GM18909 (cell line): Measurements from ENCODE around the gene ZNF146.
"Not testable (repeated sequence)": the region's sequence is repeated elsewhere in the genome, so short reads cannot be mapped to it uniquely, and the experiment has no call there.

Source experiments
- ATAC-seq: cut with Tn5 transposase; IDR thresholded peaks from one replicate; pipeline ENCODE4 v1.9.1; 2021; ENCODE audit warnings: mild to moderate bottlenecking; ENCODE audit not compliant: unreplicated experiment, poor library complexity

The ZNF146 gene

DNA sequence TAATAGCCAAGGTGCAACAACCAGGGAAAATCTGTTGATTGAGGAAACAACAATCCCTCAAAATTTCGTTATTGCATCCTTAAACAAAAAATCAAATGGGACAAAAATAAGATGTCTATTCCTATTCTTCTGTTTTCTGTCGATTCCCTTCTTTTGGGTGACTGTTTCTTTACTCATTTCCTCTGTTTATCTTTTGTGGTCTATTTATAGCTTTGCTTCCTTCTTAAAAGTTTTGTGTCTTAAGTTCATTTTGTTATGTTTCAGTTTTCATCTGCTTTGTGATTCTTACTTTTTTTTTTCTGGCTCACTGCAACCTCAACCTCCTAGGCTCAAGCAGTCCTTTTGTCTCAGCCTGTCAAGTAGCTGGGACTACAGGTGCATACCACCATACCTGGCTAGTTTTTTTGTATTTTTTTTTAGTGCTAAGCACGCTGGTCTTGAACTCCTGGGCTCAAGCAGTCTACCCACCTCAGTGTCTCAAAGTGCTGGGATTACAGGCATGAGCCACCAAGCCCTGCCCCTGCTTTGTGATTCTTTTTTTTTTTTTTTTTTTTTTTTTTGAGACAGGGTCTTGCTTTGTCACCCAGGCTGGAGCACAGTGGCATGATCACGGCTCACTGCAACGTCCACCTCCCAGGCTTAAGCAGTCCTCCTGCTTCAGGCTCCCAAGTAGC is 10.4 kb downstream of the ZNF146 start:
- ATAC-seq = no peak

DNA sequence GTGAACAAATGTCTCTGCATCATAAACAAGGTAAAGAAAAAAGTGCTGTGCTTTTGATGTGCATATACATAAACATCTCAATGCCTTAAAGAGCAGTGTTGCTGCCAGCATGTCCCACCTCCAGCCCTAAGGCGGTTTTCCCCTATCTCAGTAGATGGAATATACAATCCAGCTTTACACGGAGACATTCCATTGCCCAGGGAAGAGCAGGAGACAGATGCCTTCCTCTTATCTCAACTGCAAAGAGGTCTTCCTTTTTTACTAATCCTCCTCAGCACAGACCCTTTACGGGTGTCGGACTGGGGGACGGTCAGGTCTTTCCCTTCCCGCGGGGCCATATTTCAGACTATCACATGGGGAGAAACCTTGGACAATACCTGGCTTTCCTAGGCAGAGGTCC is 18.7 kb downstream of the ZNF146 start:
- ATAC-seq = not testable (repeated sequence)

DNA sequence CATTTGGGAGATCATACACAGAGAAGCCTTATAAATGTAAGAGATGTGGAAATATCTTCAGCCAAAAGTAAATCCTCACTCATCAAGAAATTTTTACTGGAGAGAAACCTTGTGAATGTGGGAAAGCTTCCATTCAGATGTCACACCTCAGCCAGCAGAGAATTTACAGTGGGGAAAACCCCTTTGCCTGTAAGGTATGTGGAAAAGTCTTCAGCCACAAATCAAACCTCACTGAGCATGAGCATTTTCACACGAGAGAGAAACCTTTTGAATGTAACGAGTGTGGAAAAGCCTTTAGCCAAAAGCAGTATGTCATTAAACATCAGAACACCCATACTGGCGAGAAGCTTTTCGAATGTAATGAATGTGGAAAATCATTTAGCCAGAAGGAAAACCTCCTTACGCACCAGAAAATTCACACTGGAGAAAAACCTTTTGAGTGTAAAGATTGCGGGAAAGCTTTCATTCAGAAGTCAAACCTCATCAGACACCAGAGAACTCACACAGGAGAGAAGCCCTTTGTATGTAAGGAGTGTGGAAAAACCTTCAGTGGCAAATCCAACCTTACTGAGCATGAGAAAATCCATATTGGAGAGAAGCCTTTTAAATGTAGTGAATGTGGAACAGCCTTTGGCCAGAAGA is 21.5 kb downstream of the ZNF146 start:
- no peak for ATAC-seq

DNA sequence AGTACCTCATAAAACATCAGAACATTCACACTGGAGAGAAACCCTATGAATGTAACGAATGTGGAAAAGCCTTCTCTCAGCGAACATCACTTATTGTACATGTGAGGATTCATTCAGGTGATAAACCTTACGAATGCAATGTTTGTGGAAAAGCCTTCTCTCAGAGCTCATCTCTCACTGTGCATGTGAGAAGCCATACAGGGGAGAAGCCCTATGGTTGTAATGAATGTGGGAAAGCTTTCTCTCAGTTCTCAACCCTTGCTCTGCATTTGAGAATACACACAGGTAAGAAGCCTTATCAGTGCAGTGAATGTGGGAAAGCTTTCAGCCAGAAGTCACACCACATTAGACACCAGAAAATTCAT is 22.0 kb downstream of the ZNF146 start:
- ATAC-seq = no peak

DNA sequence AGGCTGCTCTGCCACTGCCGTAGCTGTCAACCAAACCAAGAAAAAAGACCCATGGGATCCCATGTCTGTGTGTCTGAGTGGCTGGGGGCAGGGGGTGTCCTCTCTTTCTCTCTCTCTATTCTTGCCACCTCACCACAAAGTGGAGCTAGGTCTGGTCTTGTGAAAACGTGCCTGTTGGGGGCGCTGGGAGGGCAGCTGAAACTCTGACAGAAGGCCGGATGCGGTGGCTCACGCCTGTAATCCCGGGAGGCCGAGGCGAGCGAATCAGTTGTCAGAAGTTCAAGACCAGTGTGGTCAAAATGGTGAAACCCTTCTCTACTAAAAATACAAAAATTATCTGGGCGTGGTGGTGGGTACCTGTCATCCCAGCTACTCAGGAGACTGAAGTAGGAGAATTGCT is 29.2 kb downstream of the ZNF146 start:
- no peak for ATAC-seq

DNA sequence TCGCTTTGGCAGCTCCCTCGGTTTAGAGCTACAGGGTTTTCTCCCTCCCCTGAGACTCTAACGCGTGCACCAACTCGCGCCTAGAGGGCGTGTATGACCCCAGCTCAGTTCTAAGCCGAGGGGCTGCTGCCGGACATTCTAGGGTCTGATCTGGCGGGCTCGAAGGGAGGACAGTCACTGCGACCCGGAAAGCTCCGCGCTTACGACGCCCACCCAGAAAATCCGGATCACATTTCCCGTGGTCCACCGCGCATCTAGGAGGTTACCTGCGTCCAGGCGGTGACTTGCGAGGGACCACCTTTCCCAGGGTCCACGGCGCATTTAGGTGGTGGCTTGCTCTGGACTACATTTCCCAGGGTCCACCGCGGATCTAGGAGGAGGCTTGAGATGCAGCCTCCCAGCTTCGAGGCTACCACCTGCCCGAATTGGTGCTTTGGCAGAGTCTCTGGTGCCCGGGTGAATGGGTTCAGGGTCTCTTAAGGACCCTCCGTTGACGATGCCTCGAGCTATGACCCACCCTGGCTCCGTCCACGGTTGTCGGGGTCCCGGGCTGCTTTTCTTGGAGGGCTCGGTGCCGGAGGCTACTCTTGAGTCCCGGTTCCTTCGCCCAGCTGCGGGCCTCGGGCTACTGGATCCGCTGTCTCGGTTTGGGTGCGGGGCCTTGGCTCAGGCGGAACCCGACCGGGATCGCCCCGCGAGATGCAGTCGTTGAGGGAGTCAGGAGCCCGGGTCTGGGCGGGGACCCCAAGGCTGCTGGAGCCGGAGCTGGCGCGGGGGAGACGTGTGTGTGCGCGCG is 30.5 kb downstream of the ZNF146 start:
- no peak for ATAC-seq

DNA sequence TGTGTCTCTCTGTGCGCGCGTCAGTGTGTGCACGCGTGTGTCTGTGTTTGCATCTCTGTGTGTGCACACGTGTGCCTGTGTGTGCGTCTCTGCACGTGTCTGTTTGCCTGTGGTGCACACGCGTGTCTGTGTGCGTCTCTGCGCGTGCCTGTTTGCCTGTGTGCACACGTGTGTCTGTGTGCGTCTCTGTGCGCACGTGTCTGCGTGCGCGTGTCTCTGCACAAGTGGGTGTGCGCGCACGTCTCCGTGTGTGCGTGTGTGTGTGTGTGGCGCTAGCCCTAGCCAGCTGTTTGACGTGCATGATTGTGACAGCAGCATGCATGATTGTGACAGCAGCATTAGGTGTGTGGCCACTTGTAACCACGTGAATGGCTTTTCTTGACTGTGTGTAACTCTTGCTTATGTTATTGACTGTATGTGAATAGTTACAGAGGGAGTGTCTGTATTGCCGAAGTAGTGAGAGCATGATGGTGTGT is 31.1 kb downstream of the ZNF146 start:
- no peak for ATAC-seq

DNA sequence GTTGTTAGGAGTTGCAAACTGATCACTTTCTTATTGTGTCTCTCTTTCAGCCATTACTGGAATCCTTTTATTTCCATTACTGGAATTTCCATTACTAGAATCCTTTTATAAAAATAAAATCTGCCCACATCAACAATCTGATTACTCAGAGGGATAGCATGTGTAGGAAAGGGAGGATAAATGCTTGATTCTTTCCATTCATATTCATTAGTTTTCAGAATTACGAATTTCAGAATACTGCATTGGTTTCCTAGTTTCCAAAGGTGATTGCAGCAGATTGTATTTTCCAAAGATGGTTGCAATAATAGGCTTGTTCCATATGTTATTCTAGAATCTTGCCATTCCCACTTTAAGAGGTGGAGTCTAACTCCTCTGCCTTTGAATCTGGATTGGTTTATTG is 37.1 kb downstream of the ZNF146 start:
- no peak for ATAC-seq

DNA sequence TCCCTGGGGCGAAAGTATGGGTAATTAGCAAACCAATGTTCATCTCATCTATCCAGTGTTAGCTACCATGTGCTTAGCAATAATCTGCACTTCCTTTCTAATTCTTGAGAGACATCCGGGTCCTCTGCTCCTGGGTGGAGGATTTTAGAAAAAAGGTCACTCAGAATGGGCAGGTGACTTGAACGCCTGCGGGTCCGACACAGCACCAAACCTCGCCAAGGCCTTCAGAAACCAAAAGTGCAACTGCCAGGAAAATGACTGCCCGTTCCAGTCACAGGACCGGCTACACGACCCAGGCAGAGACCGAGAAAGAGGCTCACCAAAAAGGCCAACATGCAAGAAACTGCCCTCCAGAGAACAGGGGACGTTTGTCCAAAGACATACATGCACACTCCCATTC is 39.9 kb downstream of the ZNF146 start:
- no peak for ATAC-seq

DNA sequence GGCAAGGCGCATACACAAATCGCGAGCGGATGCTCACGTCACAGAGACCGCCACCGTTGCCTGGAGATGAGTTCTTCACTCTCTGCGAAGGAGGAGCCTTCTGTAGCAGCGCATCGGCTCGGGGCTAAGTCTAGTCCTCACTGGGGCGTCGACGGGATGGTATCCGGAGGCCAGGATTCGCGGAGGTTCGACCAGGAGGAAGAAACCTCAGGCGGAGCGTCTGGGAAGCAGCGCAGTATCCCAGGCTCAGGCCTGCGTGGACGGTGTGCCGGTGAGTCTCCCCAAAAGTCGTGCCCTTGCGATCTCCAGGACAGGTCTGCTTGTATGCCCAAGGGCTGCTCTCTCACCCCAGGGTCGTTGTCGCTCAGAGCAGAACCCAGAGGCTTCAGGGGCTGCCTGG is 40.4 kb downstream of the ZNF146 start:
- ATAC-seq = no peak

DNA sequence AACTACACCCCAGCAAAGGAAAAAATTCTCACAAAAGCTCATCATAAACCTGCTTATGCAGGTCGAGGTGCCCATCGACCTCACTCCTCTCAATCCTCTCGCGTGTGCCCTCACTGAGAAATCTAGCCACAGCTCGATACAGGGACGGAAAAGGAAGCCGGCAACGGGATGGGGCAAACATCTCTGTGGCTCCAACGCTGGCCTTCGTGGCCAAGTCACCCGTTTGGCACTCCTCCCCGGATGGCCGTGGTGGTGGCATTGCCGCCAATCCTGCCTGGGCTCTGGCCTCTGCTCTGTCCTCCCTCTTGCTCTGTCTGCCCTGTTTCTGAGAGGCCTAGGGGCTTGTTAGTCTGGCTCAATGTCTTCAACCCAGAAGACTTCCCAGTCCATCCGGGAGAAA is 41.2 kb downstream of the ZNF146 start:
- no peak for ATAC-seq

DNA sequence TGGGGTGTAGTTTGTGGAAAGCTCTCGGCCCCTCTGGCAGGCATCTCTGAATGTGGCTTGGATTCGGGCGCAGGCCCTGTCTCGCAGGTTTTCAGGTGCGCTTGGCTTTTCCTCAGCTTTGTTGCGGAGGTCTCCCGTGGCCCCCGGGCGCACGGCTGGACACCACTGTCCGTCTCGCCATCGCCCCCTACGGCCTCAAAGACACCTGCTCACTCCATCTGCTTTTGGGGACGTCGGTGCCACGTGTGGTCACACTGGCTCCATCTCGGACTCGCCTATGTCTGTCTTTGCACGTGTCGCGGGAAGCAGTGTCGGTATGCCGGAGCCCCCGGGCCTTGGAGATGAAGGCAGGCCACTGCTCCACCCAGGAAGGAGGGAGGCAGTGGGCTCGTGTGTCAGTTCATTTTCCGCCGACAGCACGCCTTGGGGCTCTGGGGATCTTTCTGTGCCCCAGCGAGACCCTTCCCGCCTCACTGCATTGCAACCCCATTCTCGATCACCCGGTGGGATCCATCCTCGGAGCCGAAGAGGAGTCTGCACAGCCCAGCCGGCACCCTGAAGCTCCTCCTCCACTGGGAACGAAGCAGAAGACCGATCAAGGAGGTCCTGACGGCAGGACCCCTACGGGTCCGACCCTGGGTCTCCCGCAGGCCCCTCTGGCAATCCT is 42.1 kb downstream of the ZNF146 start:
- ATAC-seq = no peak

DNA sequence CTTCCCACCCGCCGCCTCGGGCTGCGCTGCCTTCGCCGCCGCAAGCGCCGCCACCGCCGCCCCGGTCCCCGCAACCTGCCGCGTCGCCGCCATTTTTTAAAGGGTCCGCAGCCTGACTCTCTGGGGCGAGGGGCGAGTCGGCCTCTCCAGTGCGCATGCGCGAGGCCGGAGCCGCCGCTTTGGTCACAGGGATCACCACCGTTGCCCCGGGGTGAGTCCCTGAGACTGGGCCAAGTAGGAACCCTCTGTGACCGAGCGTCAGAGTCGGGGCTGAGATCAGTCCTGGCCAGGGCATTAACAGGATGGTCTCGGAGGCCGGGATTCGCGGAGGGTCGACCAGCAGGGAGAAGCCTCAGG is 42.6 kb downstream of the ZNF146 start:
- ATAC-seq = no peak

DNA sequence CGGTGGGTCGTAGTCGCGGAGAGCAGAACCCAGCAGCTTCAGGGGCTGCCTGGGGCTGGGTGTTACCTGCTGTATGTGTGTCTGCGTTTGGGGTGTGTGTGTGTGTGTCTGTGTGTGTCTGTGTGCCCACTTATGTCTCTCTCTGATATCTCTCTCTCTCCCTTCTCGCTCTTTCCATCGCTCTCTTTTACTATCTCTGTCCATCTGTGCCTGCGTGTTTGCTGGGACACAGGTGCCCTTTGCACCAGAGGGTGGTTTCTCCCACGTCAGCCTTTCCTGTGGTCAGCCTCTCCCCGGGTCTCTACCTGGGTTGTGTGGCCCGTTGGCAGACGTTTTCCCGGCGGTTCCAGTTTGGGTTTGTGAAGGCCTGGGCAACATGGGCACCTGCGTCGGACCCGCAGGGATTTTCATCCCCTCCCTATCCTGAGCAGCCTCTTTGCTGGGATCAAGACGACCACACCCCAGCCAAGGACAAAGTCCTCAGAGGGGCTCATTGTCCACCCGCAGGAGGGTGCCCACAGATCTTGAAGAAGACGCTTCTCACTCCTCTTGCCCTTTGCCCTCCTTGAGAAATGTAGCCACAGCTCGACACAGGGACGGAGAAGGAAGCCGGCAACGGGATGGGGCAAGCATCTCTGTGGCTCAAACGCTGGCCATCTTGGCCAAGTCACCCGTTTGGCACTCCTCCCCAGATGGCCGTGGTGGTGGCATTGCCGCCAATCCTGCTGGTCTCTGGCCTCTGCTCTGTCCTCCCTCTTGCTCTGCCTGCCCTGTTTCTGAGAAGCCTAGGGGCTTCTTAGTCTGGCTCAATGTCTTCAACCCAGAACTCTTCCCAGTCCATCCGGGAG is 43.3 kb downstream of the ZNF146 start:
- no peak for ATAC-seq

DNA sequence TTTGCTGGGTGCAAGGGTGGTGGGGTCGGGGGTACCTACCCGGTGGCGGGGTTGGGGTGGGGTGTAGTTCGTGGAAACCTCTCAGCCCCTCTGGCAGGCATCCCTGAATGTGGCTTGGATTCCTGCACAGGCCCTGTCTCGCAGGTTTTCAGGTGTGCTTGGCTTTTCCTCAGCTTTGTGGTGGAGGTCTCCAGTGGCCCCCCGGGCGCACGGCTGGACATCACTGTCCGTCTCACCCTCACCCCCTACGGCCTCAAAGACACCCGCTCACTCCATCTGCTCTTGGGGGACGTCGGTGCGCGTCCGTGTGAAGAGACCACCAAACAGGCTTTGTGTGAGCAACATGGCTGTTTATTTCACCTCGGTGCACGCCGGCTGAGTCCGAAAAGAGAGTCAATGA is 44.3 kb downstream of the ZNF146 start:
- no peak for ATAC-seq

DNA sequence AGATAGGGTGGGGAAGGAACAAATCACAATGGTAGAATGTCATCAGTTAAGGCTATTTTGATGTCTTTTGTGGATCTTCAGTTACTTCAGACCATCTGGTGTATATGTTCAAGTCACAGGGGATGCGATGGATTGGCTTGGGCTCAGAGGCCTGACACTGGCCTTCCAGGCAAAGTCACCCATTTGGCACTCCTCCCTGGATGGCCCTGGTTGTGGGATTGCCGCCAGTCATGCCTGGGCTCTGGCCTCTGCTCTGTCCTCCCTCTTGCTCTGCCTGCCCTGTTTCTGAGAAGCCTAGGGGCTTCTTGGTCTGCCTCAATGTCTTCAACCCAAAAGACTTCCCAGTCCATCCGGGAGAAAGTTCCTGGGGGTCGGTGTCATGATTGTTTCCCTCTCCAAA is 50.2 kb downstream of the ZNF146 start:
- ATAC-seq = no peak

DNA sequence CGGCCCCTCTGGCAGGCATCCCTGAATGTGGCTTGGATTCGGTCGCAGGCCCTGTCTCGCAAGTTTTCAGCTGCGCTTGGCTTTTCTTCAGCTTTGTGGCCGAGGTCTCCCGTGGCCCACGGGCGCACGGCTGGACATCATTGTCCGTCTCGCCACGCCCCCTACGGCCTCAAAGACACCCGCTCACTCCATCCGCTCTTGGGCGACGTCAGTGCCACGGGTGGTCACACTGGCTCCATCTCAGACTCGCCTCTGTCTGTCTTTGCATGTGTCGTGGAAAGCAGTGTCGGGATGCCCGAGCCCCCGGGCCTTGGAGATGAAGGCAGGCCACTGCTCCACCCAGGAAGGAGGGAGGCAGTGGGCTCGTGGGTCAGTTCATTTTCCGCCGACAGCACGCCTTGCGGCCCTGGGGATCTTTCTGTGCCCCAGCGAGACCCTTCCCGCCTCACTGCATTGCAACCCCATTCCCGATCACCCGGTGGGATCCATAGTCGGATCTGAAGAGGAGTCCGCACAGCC is 51.0 kb downstream of the ZNF146 start:
- ATAC-seq = no peak

DNA sequence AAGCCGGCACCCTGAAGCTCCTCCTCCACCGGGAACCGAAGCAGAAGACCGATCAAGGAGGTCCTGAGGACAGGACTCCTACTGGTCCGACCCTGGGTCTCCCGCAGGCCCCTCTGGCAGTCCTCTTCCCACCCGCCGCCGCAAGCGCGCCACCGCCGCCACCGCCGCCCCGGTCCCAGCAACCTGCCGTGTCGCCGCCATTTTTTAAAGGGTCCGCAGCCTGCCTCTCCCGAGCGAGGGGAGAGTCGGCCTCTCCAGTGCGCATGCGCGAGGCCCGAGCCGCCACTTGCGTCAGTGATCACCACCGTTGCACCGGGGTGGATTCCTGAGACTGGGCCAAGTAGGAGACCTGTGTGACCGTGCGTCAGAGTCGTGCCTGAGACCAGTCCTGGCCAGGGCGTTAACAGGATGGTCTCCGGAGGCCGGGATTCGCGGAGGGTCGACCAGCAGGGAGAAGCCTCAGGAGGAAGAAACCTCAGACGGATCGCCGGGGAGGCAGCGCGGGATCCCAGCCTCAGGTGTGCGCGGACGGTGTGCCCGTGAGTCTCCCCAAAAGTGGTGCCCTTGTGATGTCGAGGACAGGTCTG is 51.6 kb downstream of the ZNF146 start:
- no peak for ATAC-seq

DNA sequence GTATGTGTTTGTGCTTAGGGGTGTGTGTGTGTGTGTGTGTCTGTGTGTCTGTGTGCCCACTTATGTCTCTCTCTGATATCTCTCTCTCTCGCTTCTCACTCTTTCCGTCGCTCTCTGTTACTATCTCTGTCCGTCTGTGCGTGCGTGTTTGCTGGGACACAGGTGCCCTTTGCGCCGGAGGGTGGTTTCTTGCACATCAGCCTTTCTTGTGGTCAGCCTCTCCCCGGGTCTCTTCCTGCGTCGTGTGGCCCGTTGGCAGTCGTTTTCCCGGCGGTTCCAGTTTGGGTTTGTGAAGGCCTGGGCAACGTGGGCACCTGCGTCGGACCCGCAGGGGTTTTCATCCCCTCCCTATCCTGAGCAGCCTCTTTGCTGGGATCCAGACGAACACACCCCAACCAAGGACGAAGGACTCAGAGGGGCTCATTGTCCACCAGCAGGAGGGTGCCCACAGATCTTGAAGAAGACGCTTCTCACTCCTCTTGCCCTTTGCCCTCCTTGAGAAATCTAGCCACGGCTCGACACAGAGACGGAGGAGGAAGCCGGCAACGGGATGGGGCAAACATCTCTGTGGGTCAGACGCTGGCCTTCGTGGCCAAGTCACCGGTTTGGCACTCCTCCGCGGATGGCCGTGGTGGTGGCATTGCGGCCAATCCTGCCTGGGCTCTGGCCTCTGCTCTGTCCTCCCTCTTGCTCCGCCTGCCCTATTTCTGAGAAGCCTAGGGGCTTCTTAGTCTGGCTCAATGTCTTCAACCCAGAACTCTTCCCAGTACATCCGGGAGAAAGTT is 52.3 kb downstream of the ZNF146 start:
- ATAC-seq = no peak
